NB4 (cell line): Measurements from ENCODE around the gene CWC22.

ENCODE experiments used
- POLR2A ChIP-seq: IDR thresholded peaks from 2 replicates; pipeline ENCODE4 v1.6.1; 2011; ENCODE audit warnings: mild to moderate bottlenecking; ENCODE audit not compliant: insufficient read length; ENCODE audit errors: extremely low read depth
- TF ChIP-seq, protein P1 (sequence below): IDR thresholded peaks from one replicate; pipeline ENCODE4 v1.5.1; 2012; ENCODE audit warnings: low read depth, low read length

DNA sequence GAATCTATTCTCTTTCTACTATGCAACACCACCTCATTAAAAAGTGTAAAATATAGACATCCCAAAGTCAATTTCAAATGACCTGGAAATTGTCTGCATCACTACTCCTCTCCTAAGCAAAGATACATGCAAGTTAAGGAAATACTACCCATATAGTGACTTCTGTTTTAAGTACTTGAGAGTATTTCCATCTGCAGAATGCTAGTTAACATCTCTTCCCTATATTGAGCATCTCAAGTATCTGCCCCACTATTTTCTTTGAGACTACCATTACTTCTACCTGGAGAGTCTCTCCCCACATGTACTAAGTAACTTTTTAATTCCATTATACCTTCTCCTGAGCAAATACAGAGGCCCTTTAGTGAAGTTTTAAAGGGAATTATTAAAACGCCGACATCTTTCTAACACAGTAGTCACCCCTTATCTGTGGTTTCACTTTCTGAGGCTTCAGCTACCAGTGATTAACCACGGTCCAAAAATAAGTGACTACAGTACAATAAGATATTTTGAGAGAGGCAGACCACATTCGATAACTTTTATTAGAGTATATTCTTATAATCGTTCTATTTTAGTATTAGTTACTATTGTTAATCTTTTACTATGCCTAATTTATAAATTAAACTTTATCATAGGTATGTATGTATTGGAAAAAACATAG is 21.8 kb downstream of the CWC22 start:
- no peak for TF ChIP-seq POLR2A
- TF ChIP-seq, protein P1, sequence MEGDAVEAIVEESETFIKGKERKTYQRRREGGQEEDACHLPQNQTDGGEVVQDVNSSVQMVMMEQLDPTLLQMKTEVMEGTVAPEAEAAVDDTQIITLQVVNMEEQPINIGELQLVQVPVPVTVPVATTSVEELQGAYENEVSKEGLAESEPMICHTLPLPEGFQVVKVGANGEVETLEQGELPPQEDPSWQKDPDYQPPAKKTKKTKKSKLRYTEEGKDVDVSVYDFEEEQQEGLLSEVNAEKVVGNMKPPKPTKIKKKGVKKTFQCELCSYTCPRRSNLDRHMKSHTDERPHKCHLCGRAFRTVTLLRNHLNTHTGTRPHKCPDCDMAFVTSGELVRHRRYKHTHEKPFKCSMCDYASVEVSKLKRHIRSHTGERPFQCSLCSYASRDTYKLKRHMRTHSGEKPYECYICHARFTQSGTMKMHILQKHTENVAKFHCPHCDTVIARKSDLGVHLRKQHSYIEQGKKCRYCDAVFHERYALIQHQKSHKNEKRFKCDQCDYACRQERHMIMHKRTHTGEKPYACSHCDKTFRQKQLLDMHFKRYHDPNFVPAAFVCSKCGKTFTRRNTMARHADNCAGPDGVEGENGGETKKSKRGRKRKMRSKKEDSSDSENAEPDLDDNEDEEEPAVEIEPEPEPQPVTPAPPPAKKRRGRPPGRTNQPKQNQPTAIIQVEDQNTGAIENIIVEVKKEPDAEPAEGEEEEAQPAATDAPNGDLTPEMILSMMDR: no peak
